Cardiac fibroblast (primary cell): ENCODE results near the gene REV1.

Experiments used
- DNase-seq, 2 donors: peaks; one replicate each; pipeline versions ENCODE4 v3.0.0 to v3.0.0-alpha.2; 2010; ENCODE audit warnings: low read depth in 2 of 2
- H3K4me3 ChIP-seq, 2 donors: replicated peaks in 1 of 2; 1 replicate in 1 of 2; 2 replicates in 1 of 2; pipeline ENCODE4 v1.5.1; 2011; ENCODE audit warnings: low read depth in 2 of 2, low read length in 2 of 2, mild to moderate bottlenecking in 2 of 2, moderate library complexity in 1 of 2
- CTCF ChIP-seq: IDR thresholded peaks from one replicate; pipeline ENCODE4 v1.5.1; 2011; ENCODE audit warnings: low read depth, mild to moderate bottlenecking, low read length, inconsistent platforms

Gene REV1

GRCh38 chr2:99422599-99422998 is 67.2 kb downstream of the REV1 start:
- TF ChIP-seq CTCF: no peak
- H3K4me3 ChIP-seq: no peak overlapping the region
- no peak for DNase-seq

- TF ChIP-seq CTCF: no peak
- peak; percentile 49 to 62 for DNase-seq
- no peak overlapping the region for H3K4me3 ChIP-seq
Measured at GRCh38 chr2:99421469-99421868, 68.3 kb downstream of the REV1 start.

- no peak overlapping the region for H3K4me3 ChIP-seq
- peak in 1 of 2 donors; percentile 61 for DNase-seq
- TF ChIP-seq CTCF: no peak
Measured at GRCh38 chr2:99420751-99421299, 69.0 kb downstream of the REV1 start.

GRCh38 chr2:99420031-99420430 is 69.8 kb downstream of the REV1 start:
- no peak for TF ChIP-seq CTCF
- peak; percentile 35 to 53 for DNase-seq
- no peak overlapping the region for H3K4me3 ChIP-seq

- no peak for DNase-seq
- no peak for TF ChIP-seq CTCF
- H3K4me3 ChIP-seq: no peak overlapping the region
Measured at GRCh38 chr2:99417396-99417795, 72.4 kb downstream of the REV1 start.

- TF ChIP-seq CTCF: no peak
- no peak for DNase-seq
- no peak overlapping the region for H3K4me3 ChIP-seq
Measured at GRCh38 chr2:99414566-99414965, 75.3 kb downstream of the REV1 start.

- DNase-seq: no peak
- no peak overlapping the region for H3K4me3 ChIP-seq
- TF ChIP-seq CTCF: no peak
Measured at GRCh38 chr2:99410276-99410675, 79.5 kb downstream of the REV1 start.
